Ureter (tissue), 1 donor: Measurements from ENCODE around the gene RGS11. TPM values are rescaled to one million over a fixed set of nuclear protein-coding genes. Genes with fewer than 3 reads are reported as not detected.

ENCODE experiments used
- DNase-seq: peaks from one replicate; pipeline ENCODE4 v3.0.0-alpha.2; 2020; ENCODE audit warnings: low spot score
- total RNA-seq: library from RNA; stranded (reverse); gene quantifications from one replicate; pipeline ENCODE4 v1.2.4, GENCODE V29; 2023
- donor health status: DM: yes; HTN: yes; CAD: no.

Gene RGS11
- total RNA-seq = 4.5 TPM

- DNase-seq = no peak
Measured at GRCh38 chr16:275786-276232, at the start of gene RGS11. Gene RGS11 (minus strand): TSS chr16:275944. CDS start chr16:275911, 33 bp downstream.

GRCh38 chr16:324451-325334 is 48.9 kb upstream of the RGS11 start:
- DNase-seq = no peak

GRCh38 chr16:324201-324450 is 48.4 kb upstream of the RGS11 start:
- no peak for DNase-seq

- DNase-seq = no peak
Measured at GRCh38 chr16:322476-323143, 46.9 kb upstream of the RGS11 start.

- no peak for DNase-seq
Measured at GRCh38 chr16:321532-321931, 45.8 kb upstream of the RGS11 start.

GRCh38 chr16:320206-320605 is 44.5 kb upstream of the RGS11 start:
- DNase-seq = no peak

- no peak for DNase-seq
Measured at GRCh38 chr16:318628-319027, 42.9 kb upstream of the RGS11 start.

GRCh38 chr16:317583-317982 is 41.8 kb upstream of the RGS11 start:
- DNase-seq = no peak

GRCh38 chr16:316741-317464 is 41.2 kb upstream of the RGS11 start:
- DNase-seq = no peak

- no peak for DNase-seq
Measured at GRCh38 chr16:314795-315299, 39.1 kb upstream of the RGS11 start.

GRCh38 chr16:314351-314750 is 38.6 kb upstream of the RGS11 start:
- no peak for DNase-seq

GRCh38 chr16:311725-312124 is 36.0 kb upstream of the RGS11 start:
- no peak for DNase-seq

- DNase-seq = no peak
Measured at GRCh38 chr16:309476-309875, 33.7 kb upstream of the RGS11 start.

GRCh38 chr16:307691-308312 is 32.1 kb upstream of the RGS11 start:
- no peak for DNase-seq

GRCh38 chr16:306911-307370 is 31.2 kb upstream of the RGS11 start:
- no peak for DNase-seq

- DNase-seq = no peak
Measured at GRCh38 chr16:305916-306626, 30.3 kb upstream of the RGS11 start.

GRCh38 chr16:303760-304505 is 28.2 kb upstream of the RGS11 start:
- no peak for DNase-seq

GRCh38 chr16:301950-302349 is 26.2 kb upstream of the RGS11 start:
- DNase-seq = no peak

- no peak for DNase-seq
Measured at GRCh38 chr16:301235-301634, 25.5 kb upstream of the RGS11 start.

- DNase-seq = no peak
Measured at GRCh38 chr16:297832-298231, 22.1 kb upstream of the RGS11 start.
